HG03520 (cell line): ENCODE measurements around the gene SMIM44.

Experiments
- ATAC-seq: cut with Tn5 transposase; IDR thresholded peaks from one replicate; pipeline ENCODE4 v1.9.1; 2021; ENCODE audit warnings: mild to moderate bottlenecking, moderate library complexity; ENCODE audit not compliant: unreplicated experiment

SMIM44 gene

DNA sequence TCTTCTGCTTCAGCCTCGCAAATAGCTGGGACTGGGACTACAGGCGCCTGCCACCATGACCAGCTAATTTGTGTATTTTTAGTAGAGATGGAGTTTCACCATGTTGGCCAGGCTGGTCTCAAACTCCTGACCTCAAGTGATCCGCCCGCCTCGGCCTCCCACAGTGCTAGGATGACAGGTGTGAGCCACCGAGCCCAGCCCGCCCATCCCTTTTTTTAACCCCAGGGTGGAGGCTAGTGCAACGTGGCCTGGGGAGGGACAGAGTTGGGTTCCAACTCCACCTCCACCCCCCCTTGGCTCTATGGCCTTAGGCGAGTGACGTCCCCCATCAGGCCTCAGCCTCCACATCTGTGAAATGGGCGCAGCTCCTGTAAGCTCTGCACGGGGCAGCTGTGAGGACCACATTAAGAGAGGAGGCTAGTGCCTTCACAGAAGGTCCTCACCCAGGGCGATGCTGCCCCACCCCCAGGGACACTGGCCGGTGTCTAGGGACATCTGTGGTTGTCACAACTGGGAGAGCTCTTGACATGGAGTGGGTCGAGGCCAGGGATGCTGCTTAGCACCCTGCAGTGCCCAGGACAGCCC is 40.7 kb downstream of the SMIM44 start:
- no peak for ATAC-seq

DNA sequence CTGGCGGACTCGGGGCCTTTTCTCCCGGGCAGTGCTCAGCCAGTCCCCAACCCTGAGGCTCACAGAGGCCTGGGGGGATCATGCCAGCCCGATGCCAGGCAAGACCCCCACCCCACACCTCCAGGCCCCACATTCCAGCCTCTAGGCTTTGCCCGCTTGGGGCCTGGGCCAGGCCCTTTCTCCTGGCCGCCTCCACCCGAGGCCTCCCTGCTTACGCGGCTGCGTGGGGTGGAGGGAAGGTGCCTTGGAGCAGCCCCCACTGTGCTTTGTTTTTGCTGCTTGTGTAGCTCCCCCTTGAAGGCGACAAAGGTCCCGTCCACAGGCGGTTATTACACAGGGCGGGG is 41.3 kb downstream of the SMIM44 start:
- no peak for ATAC-seq

DNA sequence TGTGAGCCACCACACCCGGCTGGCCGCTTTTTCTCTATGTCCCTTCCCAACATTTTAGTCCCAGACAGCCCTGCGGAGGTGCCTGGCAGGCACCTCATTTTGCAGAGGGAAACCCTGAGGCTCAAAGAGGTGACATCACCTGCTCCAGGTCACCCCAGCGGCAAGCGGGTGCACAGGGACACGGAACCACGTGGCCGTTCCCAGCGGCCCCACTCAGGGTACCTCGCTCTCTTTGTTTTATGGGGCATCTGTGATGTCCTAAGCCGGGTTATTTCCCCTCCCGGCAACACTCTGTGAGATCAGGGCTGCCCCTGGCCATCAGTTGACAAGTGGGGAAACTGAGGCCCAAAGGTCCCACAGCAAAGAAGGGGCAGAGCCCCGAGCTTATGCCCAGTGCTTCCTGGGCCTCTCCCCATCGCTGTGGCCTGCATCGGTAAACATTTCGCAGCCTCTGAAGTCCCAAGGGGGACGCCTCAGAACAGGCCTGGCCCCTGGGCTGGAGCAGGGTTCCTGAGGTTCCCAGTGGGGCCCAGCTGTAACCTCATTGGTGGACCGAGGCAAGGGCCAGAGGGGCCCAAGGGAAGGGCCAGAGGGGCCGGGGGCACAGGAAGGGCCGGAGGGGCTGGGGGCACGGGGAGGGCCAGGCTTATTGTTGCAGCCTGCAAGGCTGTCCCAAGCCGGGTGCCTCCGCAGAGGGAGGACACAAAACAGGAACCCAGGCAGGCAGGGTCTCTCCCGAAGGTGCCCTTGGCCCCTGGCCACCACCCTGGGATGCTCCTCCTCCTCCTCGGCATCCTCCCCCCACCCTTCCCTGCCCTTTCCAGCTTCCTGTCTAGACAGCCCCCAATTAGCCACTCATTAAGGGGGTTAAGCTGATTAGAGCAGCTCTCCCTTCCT is 41.9 kb downstream of the SMIM44 start:
- ATAC-seq = no peak

DNA sequence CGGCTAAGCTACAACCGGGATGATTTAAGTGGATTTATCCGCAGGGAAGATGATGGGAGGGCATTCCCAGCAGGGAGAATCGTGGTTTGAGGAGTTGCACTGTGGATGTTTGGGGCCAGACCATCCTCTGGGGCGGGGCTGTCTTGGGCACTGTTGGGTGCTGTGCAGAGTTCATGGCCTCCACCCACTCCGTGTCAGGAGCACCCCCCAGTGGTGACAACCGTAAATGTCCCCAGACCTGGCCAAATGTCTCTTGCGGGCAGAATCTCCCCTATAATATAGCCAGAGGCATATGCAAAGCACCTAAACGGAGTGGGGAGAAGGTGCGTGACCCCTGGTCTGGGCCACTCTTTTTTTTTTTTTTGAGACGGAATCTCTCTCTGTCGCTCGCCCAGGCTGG is 43.2 kb downstream of the SMIM44 start:
- ATAC-seq = no peak

DNA sequence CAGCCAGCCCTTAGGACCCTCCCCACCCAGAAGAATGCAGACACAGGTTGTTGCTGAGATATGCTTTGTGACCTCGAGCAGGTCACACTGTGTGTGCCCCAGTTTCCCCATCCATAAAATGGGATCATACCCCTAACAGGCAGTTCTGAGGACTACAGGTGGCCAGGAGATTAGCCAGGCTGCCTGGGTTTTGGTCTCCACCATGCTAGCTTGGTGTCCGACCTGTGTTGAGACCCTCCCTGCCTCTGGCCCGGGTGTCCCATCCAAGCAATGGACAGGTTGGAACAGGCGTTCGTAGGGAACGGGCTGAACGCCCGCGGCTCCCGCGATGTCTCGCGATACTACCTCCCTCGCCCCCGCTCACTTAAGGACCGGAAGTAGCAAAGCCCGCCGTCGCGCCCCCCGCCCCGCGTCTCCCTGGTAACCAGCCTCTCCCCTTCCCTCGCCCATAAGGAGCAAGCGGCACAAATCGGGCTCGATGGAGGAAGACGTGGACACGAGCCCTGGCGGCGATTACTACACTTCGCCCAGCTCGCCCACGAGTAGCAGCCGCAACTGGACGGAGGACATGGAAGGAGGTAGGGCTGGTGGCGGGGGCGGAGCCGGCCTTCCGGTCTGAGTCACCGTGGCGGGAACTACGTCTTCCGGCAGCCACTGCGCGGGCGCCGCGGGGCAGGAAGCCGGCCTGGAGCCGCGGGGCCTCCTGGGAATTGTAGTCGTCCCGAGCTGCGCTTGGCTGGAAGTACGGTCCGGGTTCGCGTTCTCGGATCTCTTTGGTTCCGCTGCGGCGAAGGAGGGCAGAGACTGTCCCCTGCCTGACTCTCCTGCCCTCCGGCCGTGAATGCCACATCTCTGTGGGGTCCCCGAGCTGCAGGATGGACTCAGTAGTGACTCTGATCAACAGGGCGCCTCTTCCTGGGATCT is 48.3 kb downstream of the SMIM44 start:
- ATAC-seq = peak; percentile 80

DNA sequence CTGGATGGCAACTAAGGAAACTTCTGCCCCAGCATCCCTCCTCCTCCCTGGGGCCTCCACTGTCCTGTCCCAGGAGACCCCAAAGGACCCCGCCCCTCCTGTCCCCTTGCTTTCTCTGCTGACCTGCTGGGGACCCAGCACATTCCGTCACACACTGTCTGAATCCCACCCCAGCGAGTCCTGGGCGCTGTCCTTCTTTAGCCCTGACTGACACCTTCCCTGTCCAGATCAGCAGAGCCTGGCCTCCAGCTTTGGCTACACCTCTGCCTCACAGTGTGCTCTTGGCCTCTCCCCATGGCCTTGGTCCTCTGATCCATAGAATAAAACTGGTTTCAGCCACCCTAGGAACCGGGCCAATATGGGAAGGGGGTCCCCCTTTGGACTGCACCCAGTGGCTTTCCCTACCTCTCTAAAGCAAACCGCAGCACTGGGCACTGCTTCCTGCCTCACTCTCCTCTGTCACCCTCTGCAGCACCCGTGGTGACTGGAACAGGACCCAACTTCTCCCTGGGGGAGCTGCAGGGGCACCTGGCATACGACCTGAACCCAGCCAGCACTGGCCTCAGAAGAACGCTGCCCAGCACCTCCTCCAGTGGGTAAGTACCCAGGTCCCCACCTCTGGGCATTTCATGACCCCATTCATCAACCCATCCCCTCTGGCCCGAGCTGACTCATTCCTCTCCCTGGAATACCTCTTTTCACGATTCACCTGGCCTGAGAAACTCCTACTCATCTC is 49.3 kb downstream of the SMIM44 start:
- no peak for ATAC-seq

DNA sequence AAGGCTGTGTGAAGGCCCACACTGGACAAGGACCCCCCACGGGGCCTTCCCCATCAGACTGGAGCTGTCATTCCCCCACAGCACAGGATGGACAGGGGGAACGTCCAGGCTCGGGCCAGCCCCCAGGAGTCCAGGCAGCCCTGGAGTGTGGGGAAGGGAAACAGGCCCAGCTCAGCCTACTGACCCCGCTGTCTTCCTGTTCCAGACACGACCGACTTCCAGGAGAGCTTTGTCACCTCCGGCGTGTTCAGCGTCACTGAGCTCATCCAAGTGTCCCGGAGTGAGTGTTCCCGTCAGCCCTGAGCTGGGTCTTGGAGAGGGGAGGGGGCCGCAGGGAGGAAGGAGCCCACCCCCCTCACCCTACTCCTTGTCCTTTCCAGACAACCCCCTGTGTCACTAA is 49.9 kb downstream of the SMIM44 start:
- no peak for ATAC-seq
